A673 (cell line): ENCODE data around the gene PPP2R5C. TPM values are rescaled to one million over a fixed set of nuclear protein-coding genes. Genes with fewer than 3 reads are reported as not detected.
"Not testable (repeated sequence)": the region's sequence is repeated elsewhere in the genome, so short reads cannot be mapped to it uniquely, and the experiment has no call there.

Source experiments
- BruUV-seq: library from RNA; stranded (reverse); fragments of 400-500 nt; replicated peaks from 2 replicates; lab custom pipeline; 2021; lab: Mats Ljungman, UMichigan
- CTCF ChIA-PET: fragments of 300-600 bp; sonication (Branson Sonifier 250); formaldehyde crosslinking; loops from one replicate; lab custom pipeline; 2022; ENCODE audit warnings: antibody characterized with exemption; lab: Charles Lee
- POLR2A ChIA-PET: fragments of 300-600 bp; sonication (Branson Sonifier 250); formaldehyde crosslinking; loops from one replicate; lab custom pipeline; 2022; ENCODE audit warnings: antibody characterized with exemption; ENCODE audit not compliant: low non-redundant PET; lab: Charles Lee
- DNase-seq: peaks from one replicate; pipeline ENCODE4 v3.0.0-alpha.2; 2015; ENCODE audit warnings: low spot score
- H3K27ac ChIP-seq: fragments of 200-600 bp; sonication (generic); 2 replicates; pipeline ENCODE4 v1.5.1; 2016; ENCODE audit warnings: mixed run types, low read depth, mild to moderate bottlenecking, mixed read lengths, antibody characterized with exemption, low read length; ENCODE audit not compliant: poor library complexity, severe bottlenecking
- H3K27me3 ChIP-seq: fragments of 200-600 bp; sonication (generic); replicated peaks from 2 replicates; pipeline ENCODE4 v1.6.1; 2017; ENCODE audit warnings: mixed run types, low read depth, mild to moderate bottlenecking, mixed read lengths, antibody characterized with exemption, low read length; ENCODE audit not compliant: insufficient read depth, poor library complexity
- H3K36me3 ChIP-seq: fragments of 200-600 bp; sonication (generic); 2 replicates; pipeline ENCODE4 v1.6.1; 2016; ENCODE audit warnings: mixed run types, mild to moderate bottlenecking, mixed read lengths, antibody characterized with exemption, low read length; ENCODE audit not compliant: insufficient read depth, poor library complexity, severe bottlenecking
- H3K4me1 ChIP-seq: fragments of 200-600 bp; sonication (generic); 2 replicates; pipeline ENCODE4 v1.6.1; 2017; ENCODE audit warnings: mixed run types, mild to moderate bottlenecking, mixed read lengths, antibody characterized with exemption, low read length; ENCODE audit not compliant: insufficient read depth, poor library complexity, severe bottlenecking
- H3K4me3 ChIP-seq: fragments of 200-600 bp; sonication (generic); 2 replicates; pipeline ENCODE4 v1.5.1; 2016; ENCODE audit warnings: low read depth, mixed run types, mild to moderate bottlenecking, mixed read lengths, low read length; ENCODE audit not compliant: poor library complexity, severe bottlenecking
- H3K9me3 ChIP-seq: fragments of 200-600 bp; sonication (generic); 2 replicates; pipeline ENCODE4 v1.6.1; 2016; ENCODE audit warnings: mixed run types, low read depth, mild to moderate bottlenecking, mixed read lengths, antibody characterized with exemption, low read length; ENCODE audit not compliant: poor library complexity, severe bottlenecking
- EZH2 ChIP-seq: fragments of 200-600 bp; sonication (generic); IDR thresholded peaks from 2 replicates; pipeline ENCODE4 v1.6.1; 2017; ENCODE audit warnings: borderline replicate concordance, low read depth, mild to moderate bottlenecking, mixed read lengths, antibody characterized with exemption, low read length; ENCODE audit not compliant: poor library complexity, severe bottlenecking
- intact Hi-C: fragments of 100-400 bp; cut with micrococcal nuclease; formaldehyde crosslinking; loops from one replicate; pipeline ENCODE4 v1.10.0; 2022; ENCODE audit not compliant: unreplicated experiment
- total RNA-seq: library from RNA; stranded (reverse); gene quantifications from 2 replicates; pipeline ENCODE4 v1.2.3, GENCODE V29; 2021
- TF ChIP-seq, protein P1 (sequence below): fragments of 300-800, 200-600 bp; sonication (generic); conservative IDR thresholded peaks from 2 replicates; pipeline ENCODE4 v1.5.1; 2017; ENCODE audit warnings: low read depth, mild to moderate bottlenecking, antibody characterized with exemption, low read length, moderate library complexity, mixed read lengths

Gene PPP2R5C
- total RNA-seq, 1 experiment from 2014 or later = 113 TPM

DNA sequence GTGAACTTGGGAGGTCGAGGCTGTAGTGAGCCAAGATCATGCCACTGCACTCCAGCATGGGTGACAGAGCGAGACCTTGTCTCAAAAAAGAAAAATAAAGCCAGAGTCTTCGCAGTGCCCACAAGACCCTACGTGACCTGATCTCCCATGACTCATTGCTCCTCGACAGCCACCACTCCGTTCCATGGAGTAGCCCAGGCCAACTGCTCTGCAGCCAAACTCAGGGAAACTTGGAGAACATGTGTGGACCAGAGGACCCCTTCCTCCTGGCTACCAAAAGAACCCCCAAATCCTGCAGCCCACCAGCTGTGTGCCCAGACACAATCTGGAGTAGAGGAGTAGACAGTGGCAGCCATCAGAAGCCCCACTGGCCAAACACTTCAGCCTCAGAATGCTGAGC, 32.1 kb upstream of the PPP2R5C start:
- Histone ChIP-seq H3K27me3 (no peaks in the 10 kb centered on the region), H3K9me3 (no peaks in the 10 kb centered on the region), H3K27ac (no peak overlapping the region), H3K4me3 (no peak overlapping the region), H3K36me3 (no peaks in the 10 kb centered on the region), H3K4me1 (peaks cover 12% of the 10 kb centered on the region)
- BruUV-seq = no TSS peak
- ChIA-PET CTCF (no interaction called here), POLR2A (no interaction called here)
- DNase-seq = no peak
- TF ChIP-seq, protein P1, sequence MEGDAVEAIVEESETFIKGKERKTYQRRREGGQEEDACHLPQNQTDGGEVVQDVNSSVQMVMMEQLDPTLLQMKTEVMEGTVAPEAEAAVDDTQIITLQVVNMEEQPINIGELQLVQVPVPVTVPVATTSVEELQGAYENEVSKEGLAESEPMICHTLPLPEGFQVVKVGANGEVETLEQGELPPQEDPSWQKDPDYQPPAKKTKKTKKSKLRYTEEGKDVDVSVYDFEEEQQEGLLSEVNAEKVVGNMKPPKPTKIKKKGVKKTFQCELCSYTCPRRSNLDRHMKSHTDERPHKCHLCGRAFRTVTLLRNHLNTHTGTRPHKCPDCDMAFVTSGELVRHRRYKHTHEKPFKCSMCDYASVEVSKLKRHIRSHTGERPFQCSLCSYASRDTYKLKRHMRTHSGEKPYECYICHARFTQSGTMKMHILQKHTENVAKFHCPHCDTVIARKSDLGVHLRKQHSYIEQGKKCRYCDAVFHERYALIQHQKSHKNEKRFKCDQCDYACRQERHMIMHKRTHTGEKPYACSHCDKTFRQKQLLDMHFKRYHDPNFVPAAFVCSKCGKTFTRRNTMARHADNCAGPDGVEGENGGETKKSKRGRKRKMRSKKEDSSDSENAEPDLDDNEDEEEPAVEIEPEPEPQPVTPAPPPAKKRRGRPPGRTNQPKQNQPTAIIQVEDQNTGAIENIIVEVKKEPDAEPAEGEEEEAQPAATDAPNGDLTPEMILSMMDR = no peak
- no peak for TF ChIP-seq EZH2
- intact Hi-C loops = no loop called here

DNA sequence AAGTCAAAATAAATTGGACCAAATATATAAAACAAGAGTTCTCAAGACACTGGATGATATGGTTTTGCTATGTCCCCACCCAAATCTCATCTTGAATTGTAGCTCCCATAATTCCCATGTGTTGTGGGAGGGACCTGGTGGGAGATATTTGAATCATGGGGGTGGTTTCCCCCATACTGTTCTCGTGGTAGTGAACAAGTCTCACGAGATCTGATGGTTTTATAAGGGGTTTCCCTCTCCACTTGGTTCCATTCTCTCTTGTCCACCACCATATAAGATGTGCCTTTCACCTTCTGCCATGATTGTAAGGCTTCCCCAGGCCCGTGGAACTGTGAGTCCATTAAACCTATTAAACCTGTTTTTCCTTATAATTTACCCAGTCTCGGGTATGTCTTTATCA, 31.4 kb upstream of the PPP2R5C start:
- H3K27ac ChIP-seq, BruUV-seq, DNase-seq, H3K9me3 ChIP-seq, POLR2A ChIA-PET, CTCF ChIA-PET, intact Hi-C loops, H3K4me3 ChIP-seq, H3K27me3 ChIP-seq, H3K36me3 ChIP-seq: not testable (repeated sequence)
- H3K4me1 ChIP-seq = peaks cover 12% of the 10 kb centered on the region

DNA sequence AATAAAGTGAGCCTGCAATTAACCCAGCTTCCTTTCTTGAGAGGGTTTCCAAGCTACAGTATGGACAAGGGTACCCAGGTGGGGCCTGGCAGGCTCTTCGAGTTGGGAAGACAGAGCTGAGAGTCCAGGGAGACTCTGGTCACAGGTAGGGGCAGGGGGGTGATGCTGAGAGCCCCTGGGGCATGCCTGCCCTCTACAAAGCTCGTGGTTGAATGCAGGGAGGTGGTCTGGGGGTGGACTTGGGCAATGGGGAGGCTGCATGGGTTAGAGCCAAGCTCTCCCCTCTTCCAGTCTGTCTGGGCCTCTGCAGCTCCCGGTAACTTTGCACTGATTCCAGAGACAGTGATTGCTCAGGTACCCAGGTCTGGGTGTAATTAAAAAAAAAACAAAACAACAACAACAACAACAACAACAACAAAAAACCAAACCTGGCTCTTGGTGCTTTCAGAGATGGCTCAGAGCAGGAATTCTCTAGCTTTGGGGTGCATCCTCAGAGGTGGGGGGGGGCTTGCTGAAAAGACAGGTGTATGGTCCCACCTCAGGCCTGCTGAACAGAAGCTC, 30.8 kb upstream of the PPP2R5C start:
- Histone ChIP-seq H3K27ac (no peak overlapping the region), H3K9me3 (no peaks in the 10 kb centered on the region), H3K4me1 (peaks cover 12% of the 10 kb centered on the region), H3K4me3 (no peak overlapping the region), H3K27me3 (no peaks in the 10 kb centered on the region), H3K36me3 (no peaks in the 10 kb centered on the region)
- intact Hi-C loops = no loop called here
- ChIA-PET CTCF (no interaction called here), POLR2A (no interaction called here)
- TF ChIP-seq, protein P1 = no peak
- TF ChIP-seq EZH2 = no peak
- no peak for DNase-seq
- no TSS peak for BruUV-seq
